GM08714 (cell line): ENCODE results near the gene RBM15B.
"Not testable (repeated sequence)": the region's sequence is repeated elsewhere in the genome, so short reads cannot be mapped to it uniquely, and the experiment has no call there.

Experiments used
- H3K4me3 ChIP-seq: fragments of 200-500 bp; sonication (Bioruptor generic); 2 replicates; pipeline ENCODE4 v1.5.1; 2014; ENCODE audit warnings: mild to moderate bottlenecking, low read length, inconsistent platforms
- ZNF274 ChIP-seq: IDR thresholded peaks from 2 replicates; pipeline ENCODE4 v1.6.1; 2012; ENCODE audit warnings: mild to moderate bottlenecking, low read depth, low read length

The RBM15B gene, protein sequence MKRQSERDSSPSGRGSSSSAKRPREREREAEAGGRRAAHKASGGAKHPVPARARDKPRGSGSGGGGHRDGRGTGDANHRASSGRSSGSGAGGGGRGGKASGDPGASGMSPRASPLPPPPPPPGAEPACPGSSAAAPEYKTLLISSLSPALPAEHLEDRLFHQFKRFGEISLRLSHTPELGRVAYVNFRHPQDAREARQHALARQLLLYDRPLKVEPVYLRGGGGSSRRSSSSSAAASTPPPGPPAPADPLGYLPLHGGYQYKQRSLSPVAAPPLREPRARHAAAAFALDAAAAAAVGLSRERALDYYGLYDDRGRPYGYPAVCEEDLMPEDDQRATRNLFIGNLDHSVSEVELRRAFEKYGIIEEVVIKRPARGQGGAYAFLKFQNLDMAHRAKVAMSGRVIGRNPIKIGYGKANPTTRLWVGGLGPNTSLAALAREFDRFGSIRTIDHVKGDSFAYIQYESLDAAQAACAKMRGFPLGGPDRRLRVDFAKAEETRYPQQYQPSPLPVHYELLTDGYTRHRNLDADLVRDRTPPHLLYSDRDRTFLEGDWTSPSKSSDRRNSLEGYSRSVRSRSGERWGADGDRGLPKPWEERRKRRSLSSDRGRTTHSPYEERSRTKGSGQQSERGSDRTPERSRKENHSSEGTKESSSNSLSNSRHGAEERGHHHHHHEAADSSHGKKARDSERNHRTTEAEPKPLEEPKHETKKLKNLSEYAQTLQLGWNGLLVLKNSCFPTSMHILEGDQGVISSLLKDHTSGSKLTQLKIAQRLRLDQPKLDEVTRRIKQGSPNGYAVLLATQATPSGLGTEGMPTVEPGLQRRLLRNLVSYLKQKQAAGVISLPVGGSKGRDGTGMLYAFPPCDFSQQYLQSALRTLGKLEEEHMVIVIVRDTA

DNA sequence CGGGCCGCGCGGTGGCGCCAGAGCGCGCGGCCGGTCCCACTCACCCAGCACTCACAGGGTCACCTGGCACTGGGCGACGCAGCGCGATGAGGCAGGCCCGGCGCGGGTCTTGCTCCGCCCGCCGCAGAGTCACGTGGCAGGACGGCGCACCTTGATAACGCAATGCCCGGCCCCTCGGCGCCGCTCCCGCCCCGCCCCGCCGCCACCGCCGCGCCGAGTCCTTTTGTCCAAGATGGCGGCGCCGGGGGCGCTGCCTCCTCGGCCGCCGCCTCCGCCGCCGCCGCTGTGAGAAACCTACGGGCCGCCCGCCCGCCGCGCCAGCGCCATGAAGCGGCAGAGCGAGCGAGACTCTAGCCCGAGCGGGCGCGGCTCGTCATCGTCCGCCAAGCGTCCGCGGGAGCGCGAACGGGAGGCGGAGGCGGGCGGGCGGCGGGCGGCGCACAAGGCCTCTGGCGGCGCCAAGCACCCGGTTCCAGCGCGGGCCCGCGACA lies at the start of gene RBM15B:
Gene RBM15B (plus strand): TSS at position 211 of the 491 bp plus-strand sequence. CDS start 115 bp downstream, at position 326.
- H3K4me3 ChIP-seq: peak within 1 kb of the TSS; percentile 85
- TF ChIP-seq ZNF274: no peak

DNA sequence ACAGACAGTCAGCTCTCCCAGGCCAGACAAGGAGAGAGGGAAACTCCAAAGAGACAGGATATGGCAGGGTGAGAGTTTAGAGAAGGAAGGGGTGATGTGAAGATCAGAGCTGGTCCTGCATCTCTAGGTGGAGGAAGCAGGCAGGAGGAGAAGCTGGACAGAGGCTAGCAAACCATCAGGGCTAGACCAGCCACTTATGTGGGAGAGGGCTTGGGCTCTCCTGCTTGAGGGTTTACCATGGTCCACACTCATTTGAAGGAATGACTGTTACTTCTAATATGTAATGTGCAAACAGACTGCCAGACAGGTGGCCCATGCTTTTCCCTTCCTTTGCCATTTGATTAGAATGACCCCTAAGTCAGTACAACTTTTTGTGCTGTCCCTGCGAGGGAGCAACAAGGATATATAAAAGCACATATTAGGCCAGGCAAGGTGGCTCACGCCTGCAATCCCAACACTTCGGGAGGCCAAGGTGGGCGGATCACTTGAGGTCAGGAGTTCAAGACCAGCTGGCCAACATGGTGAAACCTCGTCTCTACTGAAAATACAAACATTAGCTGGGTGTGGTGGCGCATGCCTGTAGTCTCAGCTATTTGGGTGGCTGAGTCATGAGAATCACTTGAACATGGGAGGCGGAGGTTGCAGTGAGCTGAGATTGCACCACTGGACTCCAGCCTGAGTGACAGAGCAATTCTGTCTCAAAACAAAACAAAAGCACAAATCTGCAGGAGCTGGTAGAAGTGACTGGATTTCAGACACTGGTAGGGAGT lies 47.0 kb upstream of the RBM15B start:
- no peak overlapping the region for H3K4me3 ChIP-seq
- no peak for TF ChIP-seq ZNF274

DNA sequence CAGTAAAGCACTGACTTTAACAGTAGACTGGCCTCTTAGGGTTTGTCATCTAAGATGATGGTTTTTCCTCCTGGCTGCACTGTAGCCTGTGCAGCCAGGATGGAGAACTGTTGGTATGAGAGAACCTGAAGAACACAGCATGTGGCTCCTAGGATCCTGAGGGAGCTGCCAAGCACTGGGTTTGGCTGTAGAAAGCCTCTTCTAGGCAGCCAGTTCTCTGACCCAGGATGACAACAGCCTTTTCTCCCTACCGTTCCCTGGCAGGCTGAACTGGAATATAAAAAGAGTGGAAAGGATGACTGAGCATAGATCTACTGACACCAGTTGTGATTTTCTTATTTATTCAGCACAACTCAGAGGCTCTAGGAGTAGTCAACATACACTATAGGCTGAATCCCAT lies 40.3 kb upstream of the RBM15B start:
- no peak for TF ChIP-seq ZNF274
- no peak overlapping the region for H3K4me3 ChIP-seq

DNA sequence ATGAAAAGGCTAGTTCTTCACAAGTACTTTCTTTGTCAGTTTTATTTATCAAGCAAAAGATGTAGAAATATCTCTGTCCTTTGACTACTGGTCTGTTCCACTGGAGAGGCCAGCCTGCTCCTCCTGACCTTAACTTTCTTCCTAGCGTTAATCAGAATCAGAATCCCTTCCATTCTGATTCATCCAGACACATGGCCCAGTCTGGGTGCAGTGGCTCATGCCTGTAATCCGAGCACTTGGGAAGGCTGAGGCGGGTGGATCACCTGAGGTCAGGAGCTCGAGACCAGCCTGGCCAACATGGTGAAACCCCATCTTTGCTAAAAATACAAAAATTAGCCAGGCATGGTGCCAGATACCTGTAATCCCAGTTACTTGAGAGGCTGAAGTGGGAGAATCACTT lies 38.0 kb upstream of the RBM15B start:
- TF ChIP-seq ZNF274: no peak
- H3K4me3 ChIP-seq: no peak overlapping the region

DNA sequence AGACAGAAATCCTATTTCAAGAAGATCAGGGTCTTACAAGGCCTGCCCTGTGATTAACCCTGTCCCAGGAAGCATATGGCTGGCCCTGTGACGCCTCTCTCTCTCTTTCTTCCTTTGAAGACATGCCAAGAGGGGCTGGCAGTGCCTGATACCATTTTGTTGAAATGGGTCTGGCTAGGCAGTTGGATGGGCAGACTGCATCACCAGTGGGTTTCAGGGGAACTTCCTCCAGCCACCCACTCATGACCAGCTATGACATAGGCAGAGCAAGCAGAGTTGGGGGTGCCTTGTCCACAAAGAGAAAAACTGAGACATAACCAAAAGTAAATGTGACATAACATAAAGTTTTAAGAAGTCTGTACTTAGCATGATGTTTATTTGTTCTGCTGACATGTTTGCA lies 37.4 kb upstream of the RBM15B start:
- no peak overlapping the region for H3K4me3 ChIP-seq
- no peak for TF ChIP-seq ZNF274

DNA sequence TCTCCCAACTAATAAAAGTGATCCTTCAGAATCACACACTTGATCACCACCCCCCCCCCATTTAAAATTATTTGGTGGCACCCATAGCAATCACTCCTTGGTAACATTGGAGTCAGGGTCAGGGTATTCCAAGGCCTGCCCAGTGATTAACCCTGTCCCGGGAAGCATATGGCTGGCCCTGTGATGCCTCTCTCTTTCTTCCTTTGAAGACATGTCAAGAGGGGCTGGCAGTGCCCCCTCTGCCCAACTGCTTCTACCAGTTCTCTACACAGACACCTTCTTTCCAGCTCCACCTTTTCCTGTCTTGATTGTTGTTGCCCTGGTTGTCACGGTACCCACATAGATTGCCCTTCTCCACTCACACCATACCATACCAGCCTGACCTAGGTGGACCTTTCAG lies 36.9 kb upstream of the RBM15B start:
- H3K4me3 ChIP-seq: no peak overlapping the region
- TF ChIP-seq ZNF274: no peak

DNA sequence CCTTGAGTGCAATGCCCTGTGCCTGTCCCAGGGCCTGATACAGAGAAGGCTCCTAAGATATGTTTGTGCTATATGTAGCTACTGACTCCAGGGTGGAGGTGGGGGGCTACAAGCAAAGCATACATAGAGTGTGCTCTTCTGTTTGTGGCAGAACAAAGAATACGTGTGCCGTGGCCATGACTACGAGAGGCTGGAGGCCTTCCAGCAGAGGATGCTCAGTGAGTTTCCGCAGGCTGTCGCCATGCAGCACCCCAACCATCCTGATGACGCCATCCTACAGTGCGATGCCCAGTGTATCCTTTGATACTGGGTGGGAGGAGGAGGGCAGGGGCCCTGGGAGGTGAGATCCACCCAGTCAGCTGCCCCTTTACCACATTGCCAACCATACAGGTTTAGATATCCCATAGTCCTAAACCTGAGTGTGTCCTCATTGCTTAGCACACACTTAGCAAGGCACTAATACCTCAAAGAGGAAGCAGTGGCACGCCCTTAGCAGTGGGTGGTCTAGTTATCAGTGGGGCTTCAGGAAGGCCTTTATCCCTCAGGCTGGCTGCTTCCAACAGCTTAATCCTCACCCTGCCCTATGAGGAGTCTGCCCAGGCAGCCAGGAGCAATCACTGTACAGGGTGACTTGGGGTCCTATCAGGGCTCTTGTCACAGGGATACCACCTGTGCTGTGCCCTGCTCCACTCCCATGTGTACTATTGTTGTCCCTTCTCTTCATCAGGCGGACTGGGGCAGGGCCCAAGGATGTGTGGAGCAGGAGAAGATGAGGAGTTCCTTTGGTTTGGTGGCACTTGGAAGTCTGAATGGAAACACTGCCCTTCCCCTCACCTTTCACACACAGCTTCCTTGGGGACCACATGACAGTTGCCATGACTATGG lies 36.1 kb upstream of the RBM15B start:
- no peak for TF ChIP-seq ZNF274
- no peak overlapping the region for H3K4me3 ChIP-seq

DNA sequence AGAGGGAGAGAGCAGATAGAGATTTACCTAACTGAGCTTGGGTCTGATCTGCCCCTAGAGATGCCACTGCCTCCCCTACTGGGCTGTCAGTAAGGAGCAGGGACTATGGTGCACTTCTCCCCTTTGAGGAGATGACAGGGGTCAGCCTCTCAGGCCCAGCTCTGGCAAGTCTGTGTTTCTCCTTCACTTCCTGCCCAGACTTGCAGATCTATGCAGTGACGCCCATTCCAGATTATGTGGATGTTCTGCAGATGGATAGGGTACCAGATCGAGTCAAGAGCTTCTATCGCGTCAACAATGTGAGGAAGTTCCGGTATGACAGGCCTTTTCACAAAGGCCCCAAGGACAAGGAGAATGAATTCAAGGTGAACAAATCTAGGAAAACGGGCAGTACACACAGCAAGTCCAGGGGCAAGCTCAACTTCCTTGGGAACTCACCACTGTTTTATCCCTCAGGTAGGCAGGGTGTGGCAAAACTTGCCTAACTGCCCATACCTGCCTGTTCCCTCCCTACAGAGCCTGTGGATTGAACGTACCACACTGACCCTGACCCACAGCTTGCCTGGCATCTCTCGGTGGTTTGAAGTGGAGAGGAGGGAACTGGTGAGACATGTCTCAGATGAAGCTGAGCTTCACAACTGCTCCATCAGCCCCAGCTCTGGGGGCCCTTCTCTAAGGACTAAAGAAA lies 35.0 kb upstream of the RBM15B start:
- H3K4me3 ChIP-seq: no peak overlapping the region
- no peak for TF ChIP-seq ZNF274

DNA sequence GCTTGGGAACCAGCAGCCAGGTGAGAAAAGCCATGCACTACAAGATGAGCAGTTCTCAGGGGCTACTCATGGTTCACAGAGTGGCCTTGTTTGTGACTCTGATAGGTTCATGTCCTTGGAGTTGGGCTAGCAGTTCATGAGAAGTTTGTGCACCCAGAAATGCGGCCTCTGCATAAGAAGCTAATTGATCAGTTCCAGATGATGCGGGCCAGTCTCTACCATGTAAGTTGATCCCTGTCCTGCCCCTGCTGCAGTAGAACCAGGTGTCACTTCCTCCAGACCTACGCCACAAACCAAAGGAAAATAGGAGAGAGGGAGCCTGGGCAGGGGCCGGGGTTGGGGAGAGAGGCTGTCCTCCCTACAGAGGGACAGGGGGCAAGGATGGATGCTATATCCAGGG lies 33.2 kb upstream of the RBM15B start:
- H3K4me3 ChIP-seq: no peak overlapping the region
- TF ChIP-seq ZNF274: no peak

DNA sequence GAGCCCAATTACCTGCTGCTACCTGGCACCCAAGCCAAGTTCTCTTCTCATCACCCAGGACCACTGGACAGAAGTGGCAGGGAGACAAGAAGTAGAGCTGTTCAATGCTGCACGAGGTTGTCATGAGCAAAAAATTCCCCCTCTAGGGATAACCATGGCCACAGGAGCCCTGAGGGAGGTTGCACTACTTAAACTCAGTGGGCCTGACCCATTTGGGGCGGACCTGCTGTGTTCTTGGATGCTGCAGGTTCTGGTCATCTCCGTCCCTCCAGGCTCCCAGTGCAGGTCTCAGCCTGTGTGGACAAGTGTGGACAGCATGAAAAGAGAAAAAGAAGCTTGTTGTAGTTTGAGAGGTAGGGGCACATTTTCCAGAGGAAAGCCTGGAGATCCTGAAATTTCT lies 32.1 kb upstream of the RBM15B start:
- no peak for TF ChIP-seq ZNF274
- no peak overlapping the region for H3K4me3 ChIP-seq

DNA sequence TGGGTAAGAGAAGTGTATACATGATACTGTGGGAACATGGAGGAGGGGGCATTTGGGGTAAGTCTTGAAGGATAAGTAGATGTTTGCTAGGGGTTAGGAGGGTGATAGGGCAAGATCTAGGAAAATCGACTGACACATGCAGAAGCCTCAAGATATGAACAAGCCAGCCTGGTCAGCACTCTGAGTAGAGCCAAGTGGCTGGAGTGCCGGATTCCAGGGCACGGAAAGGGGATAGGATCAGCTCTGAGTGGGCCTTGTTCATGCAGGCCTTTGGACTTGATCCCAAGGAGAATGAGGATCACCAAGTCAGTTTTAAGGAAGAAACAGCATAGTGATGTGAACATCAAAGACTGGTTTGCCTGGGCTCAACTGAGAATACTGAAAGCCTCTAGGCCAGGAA lies 30.3 kb upstream of the RBM15B start:
- H3K4me3 ChIP-seq: no peak overlapping the region
- no peak for TF ChIP-seq ZNF274

DNA sequence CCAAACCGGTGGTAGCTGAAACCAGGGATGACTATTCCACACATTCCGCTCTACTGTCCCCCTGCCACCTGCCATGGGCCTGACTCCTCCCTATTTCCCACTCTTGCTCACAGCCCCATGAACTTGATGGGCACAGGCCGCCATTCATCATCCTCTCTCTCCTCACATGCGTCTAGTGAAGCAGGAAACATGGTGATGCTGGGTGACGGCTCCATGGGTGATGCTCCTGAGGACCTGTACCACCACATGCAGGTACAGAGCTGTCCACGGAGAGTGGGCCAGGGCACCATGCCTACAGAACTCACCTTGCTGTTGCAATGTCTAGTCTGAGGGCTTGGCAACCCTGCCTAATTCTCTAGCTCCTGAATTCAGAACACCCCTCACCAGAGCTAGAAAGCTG lies 29.3 kb upstream of the RBM15B start:
- TF ChIP-seq ZNF274: no peak
- H3K4me3 ChIP-seq: no peak overlapping the region

DNA sequence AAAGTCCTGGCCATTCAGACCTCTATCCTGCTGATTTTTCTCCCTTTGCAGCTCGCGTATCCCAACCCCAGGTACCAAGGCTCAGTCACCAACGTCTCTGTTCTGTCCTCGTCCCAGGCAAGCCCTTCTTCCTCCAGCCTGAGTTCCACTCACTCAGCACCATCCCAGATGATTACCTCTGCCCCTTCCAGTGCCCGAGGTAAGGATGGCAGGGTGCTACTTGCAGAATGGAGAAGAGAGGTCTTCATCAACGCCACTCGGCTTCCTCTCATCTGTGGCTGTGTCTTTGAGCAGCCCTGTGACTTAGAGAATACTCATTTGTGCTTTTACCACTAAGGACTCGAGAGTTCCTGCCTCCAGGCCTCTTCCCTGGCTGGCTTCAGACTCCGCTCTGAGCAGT lies 28.6 kb upstream of the RBM15B start:
- no peak overlapping the region for H3K4me3 ChIP-seq
- TF ChIP-seq ZNF274: no peak

DNA sequence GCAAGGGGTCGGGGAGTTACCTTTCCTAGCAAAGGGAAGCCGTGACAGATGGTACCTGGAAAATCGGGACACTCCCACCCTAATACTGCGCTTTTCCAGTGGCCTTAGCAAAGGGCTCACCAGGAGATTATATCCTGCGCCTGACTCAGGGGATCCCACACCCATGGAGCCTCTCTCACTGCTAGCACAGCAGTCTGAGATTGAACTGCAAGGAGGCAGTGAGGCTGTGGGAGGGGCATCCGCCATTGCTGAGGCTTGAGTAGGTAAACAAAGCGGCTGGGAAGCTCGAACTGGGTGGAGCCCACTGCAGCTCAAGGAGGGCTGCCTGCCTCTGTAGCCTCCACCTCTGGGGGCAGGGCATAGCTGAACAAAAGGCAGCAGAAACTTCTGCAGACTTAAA lies 22.8 kb upstream of the RBM15B start:
- not testable (repeated sequence) for H3K4me3 ChIP-seq
